ENCODE data around the gene KPNA1. TPM values are rescaled to one million over a fixed set of nuclear protein-coding genes. Genes with fewer than 3 reads are reported as not detected.

KPNA1 gene
- total and polyA plus RNA-seq, 7 experiments from 2014 or later, result 39.8 to 70.2 (median 53.1) TPM

DNA sequence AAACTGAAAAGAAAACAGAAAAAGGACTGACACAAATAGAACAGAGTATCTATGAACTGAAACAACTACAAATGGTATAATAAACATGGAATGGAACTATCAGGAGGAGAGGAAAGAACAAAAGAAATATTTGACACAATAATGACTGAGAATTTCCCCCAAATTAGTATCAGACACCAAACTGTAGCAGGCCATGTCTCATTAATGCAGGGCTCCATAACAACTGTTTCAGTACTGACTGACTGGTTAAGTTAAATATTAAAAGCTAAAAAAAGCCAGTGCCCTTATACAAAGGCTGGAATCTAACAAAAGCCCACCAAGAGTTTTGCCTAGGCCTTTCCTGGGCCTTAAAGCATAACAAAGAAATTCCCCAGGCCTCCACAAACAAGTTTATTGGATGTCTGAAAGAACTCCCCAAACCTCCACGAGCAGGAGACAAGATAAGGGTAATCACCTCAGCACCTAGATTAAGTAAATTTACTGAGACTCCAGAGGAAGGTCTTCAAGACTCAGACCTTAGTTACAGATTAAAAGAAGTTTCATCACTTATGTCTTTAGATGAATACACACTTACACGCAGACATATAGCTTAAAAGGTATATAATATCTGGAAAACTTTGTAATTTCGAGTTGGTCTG, 45.7 kb downstream of the KPNA1 start:
- intact Hi-C loops (cut with micrococcal nuclease), result loop anchor here in 1 of 2 donors (10.0 kb wide), 1 partner anchor 46 kb away; the partner anchor contains the start of gene KPNA1
- Mint-ChIP-seq H3K4me1 (peaks cover 31 to 68% (median 63%) of the 10 kb centered on the region in 7 donors), H3K9me3 (no peaks in the 10 kb centered on the region), H3K27ac (peak overlapping the region in 7 of 9 donors; percentile 18 to 89 (median 56)), H3K36me3 (peaks cover 4 to 20% (median 8%) of the 10 kb centered on the region in 5 donors), H3K4me3 (peak overlapping the region in 6 of 10 donors; percentile 22 to 55 (median 42)), H3K27me3 (no peaks in the 10 kb centered on the region)
- H3K4me3 ChIP-seq (ENCODE audit: low read length), result no peak overlapping the region
- peaks cover 0 to 7% (median 0%) of the 10 kb centered on the region in 3 experiments for H3K36me3 ChIP-seq (ENCODE audit: control insufficient read depth in 2 of 3, insufficient read depth in 3 of 3, low read length in 3 of 3)
- no peaks in the 10 kb centered on the region for H3K9me3 ChIP-seq (ENCODE audit: control insufficient read depth in 2 of 3, low read length in 3 of 3)
- ChIA-PET POLR2A (interaction anchor here (0.8 kb wide), 1 partner anchor 67 kb away, joined by 3 read pairs; no protein-coding TSS in a partner anchor), CTCF (no interaction called here)
- no peaks in the 10 kb centered on the region for H3K27me3 ChIP-seq (ENCODE audit: control insufficient read depth in 2 of 2, insufficient read depth in 2 of 2, low read length in 2 of 2)
- H3K4me1 ChIP-seq (ENCODE audit: control insufficient read depth in 2 of 2, insufficient read depth in 2 of 2, low read length in 2 of 2), result peaks cover 7 to 25% of the 10 kb centered on the region in 2 donors
- DNase-seq, result no peak
- no peak for ATAC-seq
- H3K27ac ChIP-seq (ENCODE audit: low read depth, low read length), result no peak overlapping the region

GRCh38 chr3:122466701-122467240, 48.0 kb downstream of the KPNA1 start:
- no peak overlapping the region for H3K4me3 Mint-ChIP-seq
- H3K36me3 Mint-ChIP-seq, result peaks cover 4 to 19% (median 12%) of the 10 kb centered on the region in 5 donors
- POLR2A ChIA-PET, result no interaction called here
- peaks cover 0 to 19% (median 0%) of the 10 kb centered on the region in 3 experiments for H3K36me3 ChIP-seq (ENCODE audit: control insufficient read depth in 2 of 3, insufficient read depth in 3 of 3, low read length in 3 of 3)
- H3K4me1 Mint-ChIP-seq, result peaks cover 18 to 45% (median 40%) of the 10 kb centered on the region in 7 donors
- intact Hi-C loops (cut with micrococcal nuclease), result loop anchor here in 1 of 2 donors (1.0 to 10.0 kb wide), 2 partner anchors 10 to 48 kb away; partner anchors contain the start of gene KPNA1
- peaks cover 0 to 25% of the 10 kb centered on the region in 2 donors for H3K4me1 ChIP-seq (ENCODE audit: control insufficient read depth in 2 of 2, insufficient read depth in 2 of 2, low read length in 2 of 2)
- CTCF ChIA-PET, result no interaction called here
- H3K9me3 ChIP-seq (ENCODE audit: control insufficient read depth in 2 of 3, low read length in 3 of 3), result no peaks in the 10 kb centered on the region
- H3K27ac ChIP-seq (ENCODE audit: low read depth, low read length), result no peak overlapping the region
- no peak overlapping the region for H3K4me3 ChIP-seq (ENCODE audit: low read length)
- no peaks in the 10 kb centered on the region for H3K9me3 Mint-ChIP-seq
- H3K27me3 ChIP-seq (ENCODE audit: control insufficient read depth in 2 of 2, insufficient read depth in 2 of 2, low read length in 2 of 2), result no peaks in the 10 kb centered on the region
- no peaks in the 10 kb centered on the region for H3K27me3 Mint-ChIP-seq
- no peak overlapping the region for H3K27ac Mint-ChIP-seq
- DNase-seq (no peak), ATAC-seq (no peak)

DNA sequence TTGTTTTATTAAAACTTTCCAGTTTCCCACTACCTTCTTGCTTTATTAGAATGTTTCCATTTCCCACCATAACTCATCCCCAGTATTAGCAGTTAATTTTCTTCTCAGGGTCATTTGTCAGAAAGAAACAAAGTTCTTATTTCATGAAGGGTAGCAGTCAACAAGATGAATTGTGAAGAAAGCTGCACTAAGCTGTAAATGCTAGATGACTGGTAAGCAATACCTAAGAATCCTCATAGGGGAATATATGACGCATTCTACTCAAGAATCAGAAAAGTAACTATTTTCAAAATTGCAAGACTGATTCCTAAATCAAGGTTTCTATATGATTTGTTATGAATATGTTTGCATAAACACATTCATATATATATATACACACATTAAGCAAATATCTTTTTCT, 50.1 kb downstream of the KPNA1 start:
- intact Hi-C loops (cut with micrococcal nuclease), result loop anchor here in 1 of 2 donors (10.0 kb wide), 1 partner anchor 50 kb away; the partner anchor contains the start of gene KPNA1
- Histone ChIP-seq H3K27ac (ENCODE audit: low read depth, low read length) (no peak overlapping the region), H3K4me1 (ENCODE audit: control insufficient read depth in 2 of 2, insufficient read depth in 2 of 2, low read length in 2 of 2) (peaks cover 0 to 13% of the 10 kb centered on the region in 2 donors), H3K27me3 (ENCODE audit: control insufficient read depth in 2 of 2, insufficient read depth in 2 of 2, low read length in 2 of 2) (no peaks in the 10 kb centered on the region), H3K4me3 (ENCODE audit: low read length) (no peak overlapping the region), H3K9me3 (ENCODE audit: control insufficient read depth in 2 of 3, low read length in 3 of 3) (no peaks in the 10 kb centered on the region), H3K36me3 (ENCODE audit: control insufficient read depth in 2 of 3, insufficient read depth in 3 of 3, low read length in 3 of 3) (peaks cover 0 to 29% (median 0%) of the 10 kb centered on the region in 3 experiments)
- Mint-ChIP-seq H3K27ac (peak overlapping the region in 1 of 9 donors; percentile 22), H3K9me3 (no peaks in the 10 kb centered on the region), H3K27me3 (no peaks in the 10 kb centered on the region), H3K4me1 (peaks cover 11 to 28% (median 21%) of the 10 kb centered on the region in 7 donors), H3K4me3 (no peak overlapping the region), H3K36me3 (peaks cover 7 to 24% (median 17%) of the 10 kb centered on the region in 5 donors)
- ChIA-PET POLR2A (interaction anchor here (1.0 kb wide), 1 partner anchor 11 kb away, joined by 3 read pairs; no protein-coding TSS in a partner anchor), CTCF (interaction anchor here (0.7 kb wide), 1 partner anchor 13 kb away, joined by 3 read pairs; no protein-coding TSS in a partner anchor)
- ATAC-seq (no peak), DNase-seq (no peak)

DNA sequence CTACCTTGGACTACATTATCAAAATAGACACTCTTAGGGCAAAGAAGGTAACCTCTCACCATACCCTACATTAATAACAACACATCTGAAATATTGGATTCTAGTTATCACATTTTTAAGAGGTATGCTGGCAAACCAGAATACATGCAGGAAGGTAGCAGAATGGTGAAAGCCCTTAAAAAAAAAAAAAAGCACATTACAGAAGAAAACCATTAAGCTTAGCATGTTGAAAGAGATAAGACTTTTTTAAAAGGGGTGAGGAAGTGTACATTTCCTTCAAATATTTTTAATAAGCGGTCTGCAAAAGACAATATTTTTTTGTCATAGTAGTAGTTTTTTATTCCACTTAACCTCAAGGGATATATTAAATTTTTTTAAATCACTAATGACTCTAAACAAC, 52.3 kb downstream of the KPNA1 start:
- Histone ChIP-seq H3K27me3 (ENCODE audit: control insufficient read depth in 2 of 2, insufficient read depth in 2 of 2, low read length in 2 of 2) (no peaks in the 10 kb centered on the region), H3K4me1 (ENCODE audit: control insufficient read depth in 2 of 2, insufficient read depth in 2 of 2, low read length in 2 of 2) (no peaks in the 10 kb centered on the region), H3K4me3 (ENCODE audit: low read length) (no peak overlapping the region), H3K27ac (ENCODE audit: low read depth, low read length) (no peak overlapping the region), H3K9me3 (ENCODE audit: control insufficient read depth in 2 of 3, low read length in 3 of 3) (no peaks in the 10 kb centered on the region), H3K36me3 (ENCODE audit: control insufficient read depth in 2 of 3, insufficient read depth in 3 of 3, low read length in 3 of 3) (peaks cover 0 to 52% (median 0%) of the 10 kb centered on the region in 3 experiments)
- POLR2A ChIA-PET, result interaction anchor here (0.6 to 0.7 kb wide), 2 partner anchors 18 to 74 kb away, joined by 3 to 4 read pairs; no protein-coding TSS in a partner anchor
- intact Hi-C loops (cut with micrococcal nuclease), result loop anchor here in 1 of 2 donors (10.0 kb wide), 1 partner anchor 52 kb away; the partner anchor contains the start of gene KPNA1
- CTCF ChIA-PET, result no interaction called here
- ATAC-seq (no peak), DNase-seq (no peak)
- Mint-ChIP-seq H3K36me3 (peaks cover 11 to 34% (median 20%) of the 10 kb centered on the region in 5 donors), H3K4me1 (peaks cover 0 to 10% (median 4%) of the 10 kb centered on the region in 7 donors), H3K4me3 (no peak overlapping the region), H3K27ac (no peak overlapping the region), H3K9me3 (no peaks in the 10 kb centered on the region), H3K27me3 (no peaks in the 10 kb centered on the region)

DNA sequence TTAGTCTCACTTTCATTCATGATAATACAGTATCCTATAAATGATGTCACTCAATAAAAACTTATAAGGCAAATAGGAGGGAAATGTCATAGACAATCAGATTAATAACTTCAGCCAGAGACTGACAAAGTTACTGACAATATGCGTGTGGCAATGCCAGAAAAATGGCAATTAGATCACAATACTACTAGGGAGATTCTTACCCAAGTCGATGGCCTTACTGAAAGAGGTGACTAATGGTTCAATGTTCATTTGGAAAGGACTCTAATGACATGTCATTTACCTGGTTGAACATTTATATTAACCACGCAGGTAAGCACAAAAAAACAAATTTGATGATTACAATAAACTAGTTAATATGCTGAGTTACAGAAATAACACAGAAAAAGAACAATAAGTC, 52.9 kb downstream of the KPNA1 start:
- H3K27me3 Mint-ChIP-seq, result no peaks in the 10 kb centered on the region
- Histone ChIP-seq H3K27ac (ENCODE audit: low read depth, low read length) (no peak overlapping the region), H3K4me3 (ENCODE audit: low read length) (no peak overlapping the region), H3K9me3 (ENCODE audit: control insufficient read depth in 2 of 3, low read length in 3 of 3) (no peaks in the 10 kb centered on the region), H3K4me1 (ENCODE audit: control insufficient read depth in 2 of 2, insufficient read depth in 2 of 2, low read length in 2 of 2) (no peaks in the 10 kb centered on the region), H3K27me3 (ENCODE audit: control insufficient read depth in 2 of 2, insufficient read depth in 2 of 2, low read length in 2 of 2) (no peaks in the 10 kb centered on the region), H3K36me3 (ENCODE audit: control insufficient read depth in 2 of 3, insufficient read depth in 3 of 3, low read length in 3 of 3) (peaks cover under 1 to 55% (median under 1%) of the 10 kb centered on the region in 3 experiments)
- H3K36me3 Mint-ChIP-seq, result peaks cover 8 to 31% (median 16%) of the 10 kb centered on the region in 5 donors
- ChIA-PET CTCF (no interaction called here), POLR2A (interaction anchor here (0.7 kb wide), 1 partner anchor 73 kb away, joined by 4 read pairs; no protein-coding TSS in a partner anchor)
- ATAC-seq, result no peak
- no peak overlapping the region for H3K4me3 Mint-ChIP-seq
- peaks cover 0 to 9% (median 0%) of the 10 kb centered on the region in 7 donors for H3K4me1 Mint-ChIP-seq
- H3K27ac Mint-ChIP-seq, result peak overlapping the region in 2 of 9 donors; percentile 3 to 20
- no peaks in the 10 kb centered on the region for H3K9me3 Mint-ChIP-seq
- intact Hi-C loops (cut with micrococcal nuclease), result loop anchor here in 1 of 2 donors (10.0 kb wide), 1 partner anchor 53 kb away; the partner anchor contains the start of gene KPNA1
- DNase-seq, result no peak

DNA sequence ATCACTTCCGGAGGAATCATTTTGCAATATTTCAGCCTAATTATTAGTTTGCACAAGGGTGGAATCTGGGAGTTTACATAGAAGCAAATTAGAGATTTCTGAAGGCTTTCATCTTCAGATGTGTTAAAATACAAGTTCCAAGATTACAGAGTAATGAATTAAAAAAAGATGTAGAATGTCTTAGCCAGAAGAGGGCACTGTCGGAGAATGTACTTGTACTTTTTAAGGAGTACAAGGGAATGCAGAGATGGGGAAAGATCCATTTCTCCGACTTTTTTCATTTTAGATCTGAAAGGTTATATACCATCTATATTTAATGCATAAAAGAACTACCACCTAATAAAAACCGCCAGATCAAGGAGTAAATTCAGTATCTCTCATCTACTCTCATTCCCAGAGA, 55.7 kb downstream of the KPNA1 start:
- ATAC-seq (no peak), DNase-seq (no peak)
- Histone ChIP-seq H3K4me3 (ENCODE audit: low read length) (no peak overlapping the region), H3K27ac (ENCODE audit: low read depth, low read length) (no peak overlapping the region), H3K4me1 (ENCODE audit: control insufficient read depth in 2 of 2, insufficient read depth in 2 of 2, low read length in 2 of 2) (no peaks in the 10 kb centered on the region), H3K27me3 (ENCODE audit: control insufficient read depth in 2 of 2, insufficient read depth in 2 of 2, low read length in 2 of 2) (no peaks in the 10 kb centered on the region), H3K9me3 (ENCODE audit: control insufficient read depth in 2 of 3, low read length in 3 of 3) (no peaks in the 10 kb centered on the region), H3K36me3 (ENCODE audit: control insufficient read depth in 2 of 3, insufficient read depth in 3 of 3, low read length in 3 of 3) (peaks cover 4 to 60% (median 5%) of the 10 kb centered on the region in 3 experiments)
- Mint-ChIP-seq H3K9me3 (no peaks in the 10 kb centered on the region), H3K27me3 (no peaks in the 10 kb centered on the region), H3K36me3 (peaks cover 8 to 43% (median 18%) of the 10 kb centered on the region in 5 donors), H3K4me3 (no peak overlapping the region), H3K4me1 (peaks cover 0 to 9% (median 0%) of the 10 kb centered on the region in 7 donors), H3K27ac (peak overlapping the region in 5 of 9 donors; percentile 6 to 60 (median 25))
- intact Hi-C loops (cut with micrococcal nuclease), result loop anchor here (1.0 to 2.0 kb wide), 2 partner anchors 14 to 220 kb away; no protein-coding TSS in a partner anchor
- ChIA-PET CTCF (no interaction called here), POLR2A (no interaction called here)
